Endodermal cell (in vitro differentiated cells): ENCODE results near the gene STAT6. TPM values are rescaled to one million over a fixed set of nuclear protein-coding genes. Genes with fewer than 3 reads are reported as not detected.

Experiments
- DNase-seq: peaks from one replicate; pipeline ENCODE4 v3.0.0-alpha.2; 2017
- H3K27ac ChIP-seq: 2 replicates; pipeline ENCODE4 v1.5.1; 2013; ENCODE audit warnings: mild to moderate bottlenecking, low read depth, low read length, moderate library complexity
- H3K27me3 ChIP-seq: 2 replicates; pipeline ENCODE4 v1.6.1; 2013; ENCODE audit warnings: mild to moderate bottlenecking, low read length, moderate library complexity; ENCODE audit not compliant: insufficient read depth, control insufficient read depth, poor library complexity, severe bottlenecking
- H3K36me3 ChIP-seq: 2 replicates; pipeline ENCODE4 v1.7.0; 2013; ENCODE audit warnings: mild to moderate bottlenecking, low read length, moderate library complexity; ENCODE audit not compliant: control insufficient read depth, insufficient read depth
- H3K4me1 ChIP-seq: one replicate; pipeline ENCODE4 v1.7.0; 2013; ENCODE audit warnings: low read length; ENCODE audit not compliant: control insufficient read depth, insufficient read depth
- H3K4me3 ChIP-seq: 2 replicates; pipeline ENCODE4 v1.5.1; 2013; ENCODE audit warnings: mild to moderate bottlenecking, low read length, moderate library complexity
- H3K9ac ChIP-seq: 2 replicates; pipeline ENCODE4 v1.6.1; 2013; ENCODE audit warnings: mild to moderate bottlenecking, low read length, moderate library complexity; ENCODE audit not compliant: poor library complexity, severe bottlenecking; ENCODE audit errors: extremely low read depth
- H3K9me3 ChIP-seq: 2 replicates; pipeline ENCODE4 v1.6.1; 2013; ENCODE audit warnings: mild to moderate bottlenecking, low read length, moderate library complexity; ENCODE audit not compliant: control insufficient read depth
- H3K27ac Mint-ChIP-seq: 2 replicates; pipeline ENCODE4 v1.8.0; 2020; ENCODE audit warnings: mixed read lengths
- H3K27me3 Mint-ChIP-seq: 2 replicates; pipeline ENCODE4 v1.8.0; 2021; ENCODE audit warnings: mild to moderate bottlenecking, mixed read lengths; ENCODE audit not compliant: insufficient read depth
- H3K36me3 Mint-ChIP-seq: 2 replicates; pipeline ENCODE4 v1.8.0; 2020; ENCODE audit warnings: low read depth, mixed read lengths
- H3K4me1 Mint-ChIP-seq: 2 replicates; pipeline ENCODE4 v1.8.0; 2020; ENCODE audit warnings: mixed read lengths
- H3K4me3 Mint-ChIP-seq: 2 replicates; pipeline ENCODE4 v1.8.0; 2020; ENCODE audit warnings: mild to moderate bottlenecking, moderate library complexity, mixed read lengths
- H3K9me3 Mint-ChIP-seq: 2 replicates; pipeline ENCODE4 v1.8.0; 2020; ENCODE audit warnings: mild to moderate bottlenecking, mixed read lengths
- WGBS, 2 experiments: methylation state at CpG; one replicate each; pipeline versions ENCODE4 v1.1.5 to v1.1.7; 2013; ENCODE audit warnings: missing lambda C conversion rate in 2 of 2, mixed read lengths in 1 of 2; ENCODE audit not compliant: insufficient coverage in 1 of 2, insufficient read length in 1 of 2; 5-methylcytosine and 5-hydroxymethylcytosine counted together
- total RNA-seq, 2 donors: library from RNA; stranded (reverse); fragmentation: NEBNext Ultra II Directional in 1 of 2; extraction: Animal tissue kit (Norgen Biotek cat#: 25700) in 1 of 2; gene quantifications; 2 replicates in 1 of 2; 3 replicates in 1 of 2; pipeline ENCODE4 v1.2.1, GENCODE V29; 2021
- TF ChIP-seq, protein P1 (sequence below): fragments of 200-600 bp; sonication (generic); conservative IDR thresholded peaks from 2 replicates; pipeline ENCODE4 v1.5.0; 2021; ENCODE audit warnings: antibody characterized with exemption, mild to moderate bottlenecking

STAT6 gene
- total RNA-seq, 2 donors from 2014 or later, result 60.2 to 102 TPM

DNA sequence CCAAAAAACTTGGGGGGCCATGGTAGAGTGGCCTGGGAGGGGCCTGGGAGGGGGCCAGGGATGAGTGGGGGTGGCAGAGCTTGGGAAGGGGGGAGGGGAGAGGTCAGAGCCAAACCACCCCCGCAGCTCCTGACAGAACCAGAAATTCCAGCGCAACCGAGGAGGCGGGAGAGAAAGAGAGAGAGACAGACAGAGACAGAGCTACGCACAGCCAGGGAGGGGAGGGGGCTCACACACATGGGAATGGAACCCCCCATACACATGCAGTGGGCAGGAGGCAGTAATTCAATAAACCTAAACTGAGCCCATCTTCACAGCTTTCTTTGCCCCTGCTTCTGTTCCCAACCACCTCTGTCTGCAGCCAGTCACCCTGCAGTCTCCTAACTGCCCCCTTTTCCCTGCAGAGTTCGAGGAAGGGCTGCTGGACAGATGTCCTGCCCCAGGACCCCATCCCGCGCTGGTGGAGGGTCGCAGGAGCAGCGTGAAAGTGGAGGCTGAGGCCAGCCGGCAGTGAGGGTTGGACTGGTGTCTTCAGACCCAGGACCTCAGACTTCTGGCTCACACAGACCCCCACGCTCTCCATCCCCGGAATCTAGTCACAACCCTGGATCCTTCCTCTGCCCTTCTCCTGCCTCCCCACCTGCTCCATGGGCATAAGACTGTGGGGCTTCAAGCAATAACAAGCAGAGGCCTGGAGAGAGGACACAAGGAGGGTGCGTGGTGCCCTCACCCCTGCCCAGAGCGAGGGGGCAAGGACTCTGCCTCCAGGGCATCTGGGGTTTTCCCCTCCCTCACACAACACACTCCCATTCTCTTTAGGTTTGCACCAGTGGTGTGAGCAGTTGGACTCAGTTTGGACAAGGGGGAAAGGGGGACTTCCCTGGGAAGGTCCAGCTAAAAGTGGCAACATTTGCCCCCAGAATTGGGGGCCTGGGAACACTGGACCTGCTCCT, 16.7 kb downstream of the STAT6 start:
- H3K36me3 Mint-ChIP-seq, result peaks cover 54% of the 10 kb centered on the region
- H3K4me1 Mint-ChIP-seq, result peaks cover 9% of the 10 kb centered on the region
- DNase-seq, result peak; percentile 59
- no peaks in the 10 kb centered on the region for H3K27me3 Mint-ChIP-seq
- no peak overlapping the region for H3K4me3 ChIP-seq
- no peak overlapping the region for H3K9ac ChIP-seq
- no peaks in the 10 kb centered on the region for H3K9me3 ChIP-seq
- H3K27ac ChIP-seq, result peak overlapping the region; percentile 82
- H3K36me3 ChIP-seq, result peaks cover 19% of the 10 kb centered on the region
- TF ChIP-seq, protein P1, sequence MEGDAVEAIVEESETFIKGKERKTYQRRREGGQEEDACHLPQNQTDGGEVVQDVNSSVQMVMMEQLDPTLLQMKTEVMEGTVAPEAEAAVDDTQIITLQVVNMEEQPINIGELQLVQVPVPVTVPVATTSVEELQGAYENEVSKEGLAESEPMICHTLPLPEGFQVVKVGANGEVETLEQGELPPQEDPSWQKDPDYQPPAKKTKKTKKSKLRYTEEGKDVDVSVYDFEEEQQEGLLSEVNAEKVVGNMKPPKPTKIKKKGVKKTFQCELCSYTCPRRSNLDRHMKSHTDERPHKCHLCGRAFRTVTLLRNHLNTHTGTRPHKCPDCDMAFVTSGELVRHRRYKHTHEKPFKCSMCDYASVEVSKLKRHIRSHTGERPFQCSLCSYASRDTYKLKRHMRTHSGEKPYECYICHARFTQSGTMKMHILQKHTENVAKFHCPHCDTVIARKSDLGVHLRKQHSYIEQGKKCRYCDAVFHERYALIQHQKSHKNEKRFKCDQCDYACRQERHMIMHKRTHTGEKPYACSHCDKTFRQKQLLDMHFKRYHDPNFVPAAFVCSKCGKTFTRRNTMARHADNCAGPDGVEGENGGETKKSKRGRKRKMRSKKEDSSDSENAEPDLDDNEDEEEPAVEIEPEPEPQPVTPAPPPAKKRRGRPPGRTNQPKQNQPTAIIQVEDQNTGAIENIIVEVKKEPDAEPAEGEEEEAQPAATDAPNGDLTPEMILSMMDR, result no peak
- no peaks in the 10 kb centered on the region for H3K9me3 Mint-ChIP-seq
- peak overlapping the region; percentile 10 for H3K27ac Mint-ChIP-seq
- peaks cover 3% of the 10 kb centered on the region for H3K4me1 ChIP-seq
- no peaks in the 10 kb centered on the region for H3K27me3 ChIP-seq
- 70 to 77% methylated on average over 2 to 15 of the region's 15 CpGs for WGBS, 2 experiments
- no peak overlapping the region for H3K4me3 Mint-ChIP-seq

DNA sequence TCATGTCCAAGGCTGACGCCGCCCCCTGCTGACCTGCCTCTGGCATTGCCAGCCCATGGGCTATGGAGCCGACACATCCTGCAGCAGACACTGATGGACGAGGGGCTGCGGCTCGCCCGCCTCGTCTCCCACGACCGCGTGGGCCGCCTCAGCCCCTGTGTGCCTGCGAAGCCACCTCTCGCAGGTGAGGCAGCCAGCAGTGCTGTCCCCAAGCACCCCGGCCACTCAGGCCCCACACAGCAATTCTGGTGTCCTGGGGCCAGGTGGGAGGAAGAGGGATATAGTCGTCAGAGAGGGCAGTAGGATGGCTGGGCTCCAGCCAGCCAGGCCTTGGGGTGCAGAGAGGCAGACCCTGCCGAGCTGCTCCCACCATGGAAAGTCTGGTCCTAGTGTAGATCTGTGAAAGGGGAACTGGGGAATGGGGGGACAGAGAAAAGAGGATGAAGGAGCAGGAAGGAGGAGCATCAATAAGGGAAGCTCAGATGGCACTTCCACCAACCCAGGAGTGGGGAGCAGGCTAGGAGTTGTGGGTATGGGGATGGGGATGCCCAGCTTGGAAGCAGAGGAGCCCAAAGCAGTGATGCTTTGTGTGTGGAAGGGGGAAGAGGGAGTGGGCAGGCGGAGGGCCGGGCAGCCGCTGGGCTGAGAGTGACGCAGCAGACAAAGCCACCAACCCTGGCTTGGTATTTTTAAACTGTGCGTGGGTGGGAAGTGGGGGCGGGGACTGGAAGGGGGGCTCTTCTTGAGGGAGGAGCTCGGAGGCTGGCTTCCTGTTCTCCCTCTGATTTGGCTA, 17.6 kb downstream of the STAT6 start:
- DNase-seq, result peak; percentile 94
- peaks cover 19% of the 10 kb centered on the region for H3K36me3 ChIP-seq
- peaks cover 9% of the 10 kb centered on the region for H3K4me1 Mint-ChIP-seq
- H3K4me1 ChIP-seq, result peaks cover 3% of the 10 kb centered on the region
- no peak overlapping the region for H3K9ac ChIP-seq
- no peaks in the 10 kb centered on the region for H3K27me3 ChIP-seq
- H3K27me3 Mint-ChIP-seq, result no peaks in the 10 kb centered on the region
- no peaks in the 10 kb centered on the region for H3K9me3 Mint-ChIP-seq
- H3K4me3 Mint-ChIP-seq, result no peak overlapping the region
- peaks cover 45% of the 10 kb centered on the region for H3K36me3 Mint-ChIP-seq
- 69 to 77% methylated on average over 11 to 24 of the region's 24 CpGs for WGBS, 2 experiments
- TF ChIP-seq, protein P1, result peak; percentile 85
- no peaks in the 10 kb centered on the region for H3K9me3 ChIP-seq
- H3K4me3 ChIP-seq, result no peak overlapping the region
- H3K27ac ChIP-seq, result peak overlapping the region; percentile 82
- peak overlapping the region; percentile 75 for H3K27ac Mint-ChIP-seq

DNA sequence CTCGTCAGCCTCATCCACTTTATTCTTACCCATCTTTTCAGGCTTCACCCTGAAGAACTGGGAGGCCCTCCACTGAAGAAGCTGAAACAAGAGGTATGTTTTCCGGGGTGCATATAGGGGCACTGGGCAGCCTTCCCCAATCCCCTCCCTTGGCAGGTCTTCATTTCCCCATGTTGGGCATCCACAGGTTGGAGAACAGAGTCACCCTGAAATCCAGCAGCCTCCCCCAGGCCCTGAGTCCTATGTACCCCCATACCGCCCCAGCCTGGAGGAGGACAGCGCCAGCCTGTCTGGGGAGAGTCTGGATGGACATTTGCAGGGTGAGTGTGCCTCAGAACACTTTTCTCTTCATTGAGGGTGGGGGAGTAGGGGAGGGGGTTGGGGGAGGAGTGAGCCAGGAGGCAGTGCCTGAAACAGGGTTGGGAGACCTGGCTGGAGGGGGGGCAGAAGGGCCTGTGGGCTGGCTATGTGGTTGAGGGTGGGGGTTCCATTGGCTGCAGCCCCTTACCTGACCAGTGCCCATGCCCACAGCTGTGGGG, 18.2 kb downstream of the STAT6 start:
- Histone ChIP-seq H3K4me1 (peaks cover 3% of the 10 kb centered on the region), H3K4me3 (no peak overlapping the region), H3K9ac (no peak overlapping the region), H3K36me3 (peaks cover 17% of the 10 kb centered on the region), H3K9me3 (no peaks in the 10 kb centered on the region), H3K27me3 (no peaks in the 10 kb centered on the region), H3K27ac (no peak overlapping the region)
- Mint-ChIP-seq H3K4me1 (peaks cover 9% of the 10 kb centered on the region), H3K4me3 (no peak overlapping the region), H3K27me3 (no peaks in the 10 kb centered on the region), H3K36me3 (peaks cover 38% of the 10 kb centered on the region), H3K9me3 (no peaks in the 10 kb centered on the region), H3K27ac (peak overlapping the region; percentile 39)
- no peak for DNase-seq
- 88 to 100% methylated on average over 2 to 4 of the region's 4 CpGs for WGBS, 2 experiments
- TF ChIP-seq, protein P1, result no peak
